HG02884 (cell line): ENCODE measurements around the gene APBB1.

Experiments used
- ATAC-seq: cut with Tn5 transposase; IDR thresholded peaks from one replicate; pipeline ENCODE4 v1.9.1; 2021; ENCODE audit warnings: mild to moderate bottlenecking, moderate library complexity; ENCODE audit not compliant: unreplicated experiment

APBB1 gene

GRCh38 chr11:6419009-6419631 lies at the start of gene APBB1:
APBB1 (minus strand) TSS chr11:6419094; CDS start chr11:6411347, 7,747 bp downstream.
- peak; percentile 54 for ATAC-seq

GRCh38 chr11:6459099-6459450 lies 40.2 kb upstream of the APBB1 start:
- ATAC-seq = no peak

GRCh38 chr11:6458352-6459098 lies 39.6 kb upstream of the APBB1 start:
- no peak for ATAC-seq

GRCh38 chr11:6457581-6458320 lies 38.9 kb upstream of the APBB1 start:
- no peak for ATAC-seq

DNA sequence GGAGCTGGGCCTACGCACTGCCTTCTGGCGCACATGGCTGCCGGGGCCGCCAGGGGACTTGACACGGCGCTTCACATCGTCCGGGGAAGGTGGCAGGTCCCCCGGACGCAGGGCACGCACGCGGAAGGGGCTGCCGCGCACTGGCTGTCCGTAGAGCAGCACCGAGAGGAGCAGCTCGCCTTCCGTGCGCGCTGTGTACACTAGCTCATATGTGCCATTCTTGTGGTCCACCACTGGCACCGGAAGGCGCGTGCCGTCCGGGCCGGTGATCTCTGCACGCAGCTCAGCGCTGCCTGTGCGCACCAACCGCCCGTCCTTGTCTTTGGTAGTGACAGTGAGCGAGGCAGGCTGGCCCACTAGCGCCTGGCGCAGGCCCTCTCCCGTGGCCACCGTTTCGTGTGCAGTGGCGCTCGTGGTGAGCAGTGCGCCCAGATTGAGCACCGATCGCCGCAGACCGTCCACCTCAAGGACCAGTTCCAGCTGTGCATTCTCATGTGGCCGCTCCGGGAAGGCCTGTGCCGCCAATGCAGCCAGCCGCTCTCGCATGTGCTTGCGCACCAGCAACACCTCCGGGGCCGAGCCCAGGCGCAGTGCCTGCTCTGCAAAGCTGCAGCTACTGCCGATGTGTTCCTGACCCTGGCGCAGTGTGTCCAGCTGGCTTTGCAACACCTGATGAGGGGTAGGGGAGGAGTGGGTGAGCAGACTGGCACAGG lies 37.6 kb upstream of the APBB1 start:
- ATAC-seq = no peak

- ATAC-seq = no peak
Observed at GRCh38 chr11:6455070-6455469, 36.2 kb upstream of the APBB1 start.

- ATAC-seq = no peak
Observed at GRCh38 chr11:6453152-6453551, 34.3 kb upstream of the APBB1 start.

DNA sequence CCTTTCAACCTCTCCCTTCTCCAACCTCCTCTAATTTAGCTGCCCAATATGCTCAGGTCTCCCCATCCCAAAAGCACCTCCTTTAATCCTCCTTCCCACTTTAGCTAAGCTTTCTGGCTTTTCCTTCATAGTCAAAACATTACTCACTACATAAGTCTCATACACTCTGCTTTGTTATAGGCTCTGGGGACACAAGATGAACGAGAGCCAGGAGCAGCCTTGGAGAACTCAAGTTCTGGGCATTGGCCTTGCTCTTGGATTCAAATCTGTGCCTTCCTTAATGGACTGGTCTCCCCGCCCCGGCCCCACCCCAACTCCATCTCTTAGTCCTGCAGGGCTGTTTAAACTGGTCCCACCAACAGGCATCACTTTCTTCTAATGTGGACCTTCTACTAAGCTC lies 33.3 kb upstream of the APBB1 start:
- no peak for ATAC-seq

DNA sequence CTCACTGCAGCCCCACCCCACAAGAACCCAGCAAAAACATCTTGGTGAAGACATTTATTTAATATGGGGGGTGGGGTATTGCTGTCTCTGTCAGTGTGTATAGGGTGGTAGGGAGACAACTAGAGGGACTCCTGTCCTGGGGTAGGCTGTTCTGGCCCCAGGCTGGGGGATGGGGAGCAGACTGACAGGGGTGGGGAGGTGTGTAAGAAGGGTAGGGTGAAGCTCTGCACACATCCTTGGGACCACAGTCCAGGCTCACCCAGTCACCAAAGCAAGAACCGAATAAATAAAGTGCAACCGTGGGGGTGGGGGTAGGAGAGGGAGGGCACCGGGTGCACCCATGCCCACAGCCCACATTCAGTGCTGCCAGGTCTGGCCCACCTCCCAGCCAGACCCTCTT lies 29.7 kb upstream of the APBB1 start:
- no peak for ATAC-seq

GRCh38 chr11:6443269-6444003 lies 24.5 kb upstream of the APBB1 start:
- peak; percentile 82 for ATAC-seq

DNA sequence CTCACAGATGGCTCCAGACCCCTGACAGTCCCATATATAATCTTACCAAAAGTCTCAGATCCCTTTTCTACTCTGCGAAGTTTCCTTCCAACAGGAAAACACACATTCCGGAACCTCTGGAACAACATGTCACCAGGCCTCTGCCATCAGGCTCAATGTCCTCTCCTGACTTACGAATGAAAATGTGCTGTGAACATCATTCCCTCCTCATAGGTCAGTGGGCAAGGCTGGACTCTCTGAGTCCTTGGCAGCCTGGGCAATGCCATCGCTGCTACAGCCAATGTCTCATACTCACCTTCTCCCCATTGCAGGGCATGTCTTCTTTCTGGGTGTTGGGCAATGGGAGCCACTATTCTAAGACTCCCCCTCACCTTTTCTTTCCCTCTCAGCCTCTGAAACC lies 23.5 kb upstream of the APBB1 start:
- no peak for ATAC-seq

DNA sequence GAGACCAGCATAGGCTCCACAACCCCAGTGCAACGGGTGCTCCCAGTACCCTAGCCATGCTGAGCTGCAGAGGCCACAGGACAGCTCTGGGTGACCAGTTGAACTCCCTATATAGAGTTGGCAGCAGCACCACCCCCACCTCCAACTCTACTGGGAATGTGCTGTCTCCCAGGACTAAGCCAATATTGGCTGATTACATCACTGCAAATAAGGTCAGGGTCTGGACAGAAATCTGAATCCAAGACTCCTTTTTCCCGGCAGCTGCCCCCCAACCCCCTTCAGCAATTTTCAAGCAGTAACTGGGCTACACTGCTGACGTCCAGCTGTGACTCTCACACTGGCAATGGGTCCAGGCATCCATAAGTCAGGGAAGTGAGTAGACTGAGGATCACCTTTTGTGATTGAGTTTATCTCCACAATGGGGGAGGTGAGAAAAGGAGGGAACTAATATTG lies 22.0 kb upstream of the APBB1 start, which contains the start of gene HPX:
Gene HPX, minus strand, starts transcription at position 82 of the 453 bp plus-strand sequence. Its CDS starts 24 bp downstream, at position 58.
- ATAC-seq = no peak

DNA sequence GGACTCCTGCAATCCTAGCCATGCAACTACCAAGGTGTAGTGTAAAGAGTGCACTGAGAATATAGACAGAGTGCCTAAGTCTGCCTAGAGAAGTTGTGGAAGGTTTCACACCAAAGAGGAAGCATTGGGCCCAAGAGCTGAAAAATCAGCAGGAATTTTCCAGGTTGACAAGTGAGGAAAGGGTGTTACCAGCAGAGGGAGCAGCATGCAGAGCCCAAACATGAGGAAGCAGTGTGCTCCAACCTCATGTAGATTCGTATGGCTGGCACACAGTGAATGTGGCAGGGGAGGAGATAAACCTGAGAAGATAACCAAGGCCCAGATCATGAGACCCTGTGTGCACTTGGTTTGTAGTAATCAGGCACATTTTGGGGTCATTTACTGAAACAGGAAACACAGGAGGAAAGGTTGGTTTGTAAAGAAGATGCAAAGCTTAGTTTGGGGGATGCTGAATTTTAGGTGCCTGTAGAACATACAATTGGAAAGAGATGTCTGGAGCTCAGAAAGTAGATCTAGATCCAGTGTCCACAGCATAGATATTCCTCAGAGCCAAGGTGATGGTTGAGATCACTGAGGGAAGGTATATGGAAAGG lies 20.2 kb upstream of the APBB1 start:
- no peak for ATAC-seq

GRCh38 chr11:6437993-6438392 lies 19.1 kb upstream of the APBB1 start:
- no peak for ATAC-seq

DNA sequence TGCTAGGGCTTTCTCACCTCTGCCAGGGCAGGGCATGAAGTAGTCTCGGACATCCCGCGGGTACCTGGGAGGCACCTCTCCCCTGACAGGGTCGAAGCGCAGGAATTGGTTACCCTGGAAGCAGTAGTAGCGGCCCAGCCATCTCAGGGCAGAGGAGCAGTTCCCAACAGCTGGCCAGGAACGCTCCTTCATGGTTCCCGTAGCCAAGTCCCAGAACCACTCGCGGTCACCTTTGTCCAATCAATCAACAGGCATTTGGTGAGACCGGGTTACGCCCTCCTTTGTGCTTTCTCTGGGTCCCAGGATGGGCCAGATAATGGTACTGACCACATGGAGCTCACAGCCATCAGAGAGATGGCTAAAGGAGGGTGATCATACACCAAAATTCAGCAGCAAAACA lies 18.5 kb upstream of the APBB1 start:
- ATAC-seq = no peak

- no peak for ATAC-seq
Observed at GRCh38 chr11:6433998-6434660, 15.2 kb upstream of the APBB1 start.

DNA sequence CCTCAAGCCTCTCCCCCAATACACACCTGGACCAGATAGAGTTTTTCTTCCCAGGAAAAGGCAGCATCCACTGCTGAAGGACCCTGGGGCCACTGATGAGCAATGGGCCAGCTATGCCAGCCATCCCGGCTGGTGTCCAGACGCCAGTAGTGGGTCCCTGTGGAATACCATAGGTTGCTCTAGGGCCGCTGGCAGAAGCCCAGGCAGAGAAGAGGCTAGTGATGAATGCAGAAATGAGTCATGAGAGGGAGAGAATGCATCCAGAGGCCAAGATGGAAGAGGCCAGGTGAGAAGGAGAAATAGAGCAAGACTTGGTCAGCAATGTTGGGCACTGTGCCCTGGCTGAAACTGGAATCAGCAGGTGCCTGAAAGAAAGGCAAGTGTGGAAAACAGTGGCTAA lies 13.0 kb upstream of the APBB1 start:
- no peak for ATAC-seq

GRCh38 chr11:6427516-6427915 lies 8.6 kb upstream of the APBB1 start:
- no peak for ATAC-seq

DNA sequence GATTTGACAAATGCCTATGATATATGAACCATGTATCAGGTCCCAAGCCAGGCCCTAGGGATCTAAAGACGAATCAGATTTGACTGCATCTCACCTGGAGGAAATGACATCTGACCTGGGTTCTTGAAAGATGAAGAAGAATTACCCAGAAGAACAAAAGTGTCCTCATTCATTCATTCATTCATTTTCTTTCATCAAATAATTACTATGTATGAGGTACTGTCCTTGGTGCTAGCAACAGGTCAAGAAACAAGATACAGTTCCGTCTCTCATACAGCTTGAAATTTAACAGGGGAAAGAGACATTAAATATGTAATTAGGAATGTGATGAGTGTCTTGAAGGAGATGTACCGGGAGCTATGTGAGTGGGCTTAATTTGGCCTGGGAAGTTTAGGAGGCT lies 1.8 kb upstream of the APBB1 start:
- ATAC-seq = no peak
